GM20431 (cell line): ENCODE data around the gene XCL2.

ENCODE experiments used
- in situ Hi-C: fragments of 300-500 bp; cut with MseI, MboI; formaldehyde crosslinking; loops from one replicate; pipeline ENCODE4 v1.15.0; 2020; ENCODE audit warnings: low sequenced_read_pairs; ENCODE audit not compliant: unreplicated experiment

XCL2 gene

DNA sequence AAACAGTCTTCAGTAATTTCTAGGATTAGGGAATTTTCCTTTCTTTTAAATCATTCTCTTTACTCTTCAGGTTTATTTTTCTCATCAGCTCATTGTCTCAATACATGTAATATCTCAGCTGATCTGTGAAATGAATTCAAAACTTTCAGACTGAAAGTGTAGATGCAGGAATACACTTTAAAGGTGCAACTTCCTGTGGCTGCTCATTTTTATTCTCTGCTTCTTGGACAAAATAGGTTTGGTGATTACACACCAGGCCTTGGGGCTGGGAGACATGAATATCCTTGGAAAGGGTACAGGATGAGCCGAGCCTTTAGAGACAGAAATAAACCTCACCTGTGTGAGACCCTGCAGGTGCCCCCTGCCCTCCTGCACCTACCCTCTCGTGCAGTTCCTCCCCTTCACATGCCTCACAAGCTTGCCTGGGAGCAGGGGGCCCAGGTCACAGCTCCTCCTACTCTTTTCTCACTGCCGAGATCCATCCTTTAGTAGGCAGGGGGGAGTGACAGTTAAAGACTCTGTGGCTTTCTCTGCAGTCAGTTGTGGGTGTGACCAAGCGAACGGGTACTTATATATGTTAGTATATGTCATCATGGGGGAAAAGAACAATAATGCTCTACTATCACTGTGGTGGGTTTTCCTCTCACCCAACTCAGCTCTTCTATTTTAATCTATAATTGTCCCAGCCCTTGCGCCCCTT, 23.6 kb downstream of the XCL2 start:
- in situ Hi-C loops, result no loop called here

DNA sequence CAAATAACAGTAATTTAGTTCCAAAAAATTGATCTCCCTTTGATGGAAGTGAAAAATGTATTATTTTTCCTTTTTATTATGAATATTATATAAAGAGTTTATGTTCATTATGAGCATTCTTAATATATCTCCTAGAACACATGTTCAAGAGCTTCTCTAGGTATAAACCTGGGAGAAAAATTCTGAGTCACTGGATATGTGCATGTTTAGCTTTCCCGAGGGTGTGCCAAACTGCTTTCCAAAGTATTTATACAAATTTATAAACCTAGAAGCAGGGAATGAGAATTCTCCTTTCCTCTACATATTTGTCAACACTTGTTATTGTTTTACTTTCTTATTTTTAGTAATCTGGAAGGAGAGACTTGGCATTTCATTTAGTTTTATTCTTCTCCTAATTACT, 25.0 kb downstream of the XCL2 start:
- in situ Hi-C loops, result no loop called here

GRCh38 chr1:168518201-168518689, 25.6 kb downstream of the XCL2 start:
- in situ Hi-C loops, result no loop called here

DNA sequence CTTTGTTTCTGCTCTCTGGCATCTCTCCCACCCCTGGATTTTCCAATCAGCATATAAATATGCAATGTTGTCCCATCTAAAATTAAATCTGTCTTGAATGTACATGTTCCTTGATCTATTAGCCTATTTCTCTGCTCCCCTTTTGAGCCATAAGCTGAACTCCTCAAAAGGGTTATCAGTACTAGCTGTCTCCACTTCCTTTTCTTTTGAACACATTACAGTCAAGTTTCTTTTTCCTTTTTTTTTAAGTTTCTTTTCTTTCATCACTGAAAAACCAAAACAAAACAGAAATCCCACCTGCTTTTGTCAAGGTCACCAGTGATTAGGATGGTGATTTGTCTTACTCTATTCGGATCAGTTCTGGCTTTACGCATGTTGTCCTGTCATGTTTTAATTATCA, 29.3 kb downstream of the XCL2 start:
- in situ Hi-C loops, result no loop called here

GRCh38 chr1:168513656-168514404, 30.0 kb downstream of the XCL2 start:
- in situ Hi-C loops, result no loop called here

- in situ Hi-C loops, result no loop called here
These were observed 30.8 kb downstream of the XCL2 start for GRCh38 chr1:168512864-168513595.

DNA sequence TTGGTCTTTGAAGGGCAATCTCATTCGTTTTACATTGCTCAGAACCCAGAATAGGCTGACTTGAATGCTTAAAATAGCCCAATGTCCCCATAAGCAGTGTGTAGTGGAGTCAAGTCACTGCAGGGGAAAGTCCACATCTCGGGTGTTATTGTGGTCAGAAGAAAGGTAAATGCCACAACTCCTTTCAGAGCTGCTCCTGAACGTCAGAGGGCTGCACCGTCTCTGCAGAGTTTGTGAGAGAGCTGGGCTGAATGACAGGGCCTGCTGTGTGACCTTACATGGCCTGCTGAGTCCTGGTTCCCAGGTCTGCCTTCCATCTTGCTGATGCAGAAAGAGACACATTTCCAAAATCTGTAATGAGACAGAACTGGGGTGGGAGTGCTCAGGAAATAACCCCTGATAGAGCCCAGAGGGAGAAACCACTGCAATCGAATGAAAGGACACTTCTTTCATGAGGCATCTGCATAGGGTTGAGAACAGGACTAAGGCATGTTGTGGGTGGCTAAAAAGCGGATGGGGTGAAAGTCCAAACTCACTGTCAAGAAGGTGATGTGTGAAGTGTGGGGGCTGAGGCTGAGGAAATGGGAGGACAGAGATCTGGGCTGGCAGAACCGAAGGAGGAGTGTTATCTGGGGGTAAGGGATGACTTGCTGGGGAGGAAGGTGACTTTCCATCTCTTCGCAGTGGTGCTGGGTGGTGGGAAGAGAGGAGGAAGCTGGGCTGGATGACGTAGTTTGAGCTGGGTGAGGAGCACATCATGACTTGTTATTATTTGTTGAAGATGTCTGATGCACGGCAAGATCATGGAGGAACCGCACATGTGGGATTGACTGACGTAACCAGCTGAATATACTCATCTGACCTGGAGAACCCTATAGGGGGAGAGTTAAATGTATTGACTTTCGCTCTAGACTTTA, 33.7 kb downstream of the XCL2 start:
- in situ Hi-C loops, result no loop called here

DNA sequence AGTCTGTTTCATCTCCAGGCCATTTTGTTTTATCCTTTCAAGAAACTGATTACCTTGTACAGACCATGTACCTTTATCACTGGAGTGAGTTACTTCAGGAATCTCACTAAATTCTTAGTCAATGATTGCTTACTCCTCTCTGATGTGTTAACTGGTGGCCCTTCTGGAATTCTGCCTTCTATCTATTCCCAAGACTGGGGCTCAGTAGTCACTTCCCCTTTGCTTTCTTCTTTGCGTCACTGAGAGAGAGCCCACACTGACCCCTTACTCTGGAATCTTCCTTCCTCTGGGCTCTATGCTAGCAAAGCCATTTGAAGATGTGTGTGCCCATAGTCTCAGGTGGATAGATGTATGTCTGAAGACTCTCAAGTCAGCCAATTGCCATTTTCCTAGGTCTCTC, 34.6 kb downstream of the XCL2 start:
- in situ Hi-C loops, result no loop called here

DNA sequence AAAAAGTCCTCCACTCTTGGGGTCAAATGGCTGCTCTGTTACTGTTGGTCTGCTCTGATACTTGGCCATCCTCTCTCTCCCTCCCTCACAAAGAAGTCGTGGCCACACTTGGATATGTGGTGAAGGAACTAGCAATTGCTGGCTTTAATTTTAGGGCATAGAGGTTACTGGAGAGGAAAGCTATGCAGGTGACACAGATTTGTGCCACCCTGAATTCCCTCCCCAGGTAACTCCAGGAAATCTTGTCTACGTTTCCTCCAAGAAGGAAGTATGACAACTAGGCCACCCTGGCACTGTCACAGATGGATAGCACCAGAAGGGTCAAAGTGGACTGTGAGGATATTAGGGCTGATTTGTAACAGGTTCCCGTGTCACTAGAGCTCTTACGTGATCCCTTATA, 36.0 kb downstream of the XCL2 start:
- in situ Hi-C loops, result no loop called here

- in situ Hi-C loops, result no loop called here
These were observed 36.6 kb downstream of the XCL2 start for GRCh38 chr1:168507231-168507630.

- in situ Hi-C loops, result no loop called here
These were observed 37.5 kb downstream of the XCL2 start for GRCh38 chr1:168506204-168506819.

DNA sequence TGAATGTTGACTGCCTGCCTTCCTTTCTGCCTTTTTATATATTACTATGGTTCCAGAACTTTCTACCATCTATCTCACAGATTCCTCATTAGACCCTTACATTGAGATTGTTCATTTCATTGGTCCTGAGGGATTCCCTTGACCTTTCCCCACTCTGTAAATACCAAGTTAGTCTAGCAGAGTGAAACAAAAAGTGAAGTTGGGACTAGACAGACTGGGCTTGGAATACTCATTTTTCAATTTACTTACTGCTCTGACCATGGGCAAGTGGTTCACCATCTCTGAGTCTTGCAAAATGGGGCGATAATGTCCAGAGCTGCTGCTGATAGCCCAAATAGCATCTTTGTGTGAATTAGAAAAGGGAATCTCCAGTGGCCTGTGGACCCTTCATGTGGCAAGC, 38.8 kb downstream of the XCL2 start:
- in situ Hi-C loops, result no loop called here

DNA sequence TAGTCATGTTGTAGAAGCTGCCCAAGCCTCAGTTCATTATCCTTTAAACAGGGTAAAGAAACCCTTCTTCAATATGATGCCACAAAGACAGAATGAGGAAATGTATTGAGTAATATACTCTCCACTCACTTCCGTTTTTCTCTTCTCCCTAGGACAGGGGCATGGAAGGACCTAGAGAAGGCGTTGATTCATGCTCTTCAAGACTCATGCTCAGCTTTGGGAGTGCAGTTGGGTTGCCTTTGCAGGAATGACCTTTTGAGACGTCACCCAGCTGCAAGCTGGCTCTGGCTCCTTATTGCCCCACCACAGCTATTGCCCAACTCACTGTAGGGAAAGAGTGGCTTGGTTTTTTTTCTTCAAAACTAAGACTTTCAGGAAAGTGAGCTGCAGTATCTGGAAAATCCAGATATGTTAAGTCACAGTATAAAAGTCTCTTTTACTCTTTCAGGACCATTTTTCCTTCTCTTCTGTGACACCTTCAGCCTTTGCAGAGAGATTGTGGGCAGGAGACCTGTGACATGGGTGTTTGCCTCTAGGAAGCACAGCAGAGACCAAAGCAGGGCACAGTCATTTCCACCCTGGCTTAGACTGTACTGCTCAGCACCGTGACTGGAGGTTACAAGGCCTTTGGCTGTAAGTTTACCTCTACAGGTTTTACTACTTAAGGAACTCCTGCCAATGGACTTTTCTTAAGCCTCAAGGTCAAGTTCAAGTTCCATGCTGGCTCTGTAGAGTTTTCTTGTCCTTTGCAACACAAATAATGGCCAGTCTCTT, 39.5 kb downstream of the XCL2 start:
- in situ Hi-C loops, result no loop called here

DNA sequence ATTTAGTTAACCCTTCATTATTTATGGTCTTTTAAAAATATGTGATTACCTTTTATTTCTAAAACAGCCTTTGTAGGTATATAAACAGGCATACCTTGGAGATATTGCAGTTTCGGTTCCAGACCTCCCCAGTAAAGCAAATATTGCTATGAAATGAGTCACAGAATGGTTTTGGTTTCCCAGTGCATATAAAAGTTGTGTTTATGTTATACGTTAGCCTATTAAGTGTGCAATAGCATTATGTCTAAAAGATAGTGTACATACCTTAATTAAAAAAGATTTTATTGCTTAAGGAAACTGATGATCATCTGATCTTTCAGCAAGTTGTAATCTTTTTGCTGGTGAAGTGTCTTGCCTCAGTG, 44.1 kb downstream of the XCL2 start:
- in situ Hi-C loops, result no loop called here

DNA sequence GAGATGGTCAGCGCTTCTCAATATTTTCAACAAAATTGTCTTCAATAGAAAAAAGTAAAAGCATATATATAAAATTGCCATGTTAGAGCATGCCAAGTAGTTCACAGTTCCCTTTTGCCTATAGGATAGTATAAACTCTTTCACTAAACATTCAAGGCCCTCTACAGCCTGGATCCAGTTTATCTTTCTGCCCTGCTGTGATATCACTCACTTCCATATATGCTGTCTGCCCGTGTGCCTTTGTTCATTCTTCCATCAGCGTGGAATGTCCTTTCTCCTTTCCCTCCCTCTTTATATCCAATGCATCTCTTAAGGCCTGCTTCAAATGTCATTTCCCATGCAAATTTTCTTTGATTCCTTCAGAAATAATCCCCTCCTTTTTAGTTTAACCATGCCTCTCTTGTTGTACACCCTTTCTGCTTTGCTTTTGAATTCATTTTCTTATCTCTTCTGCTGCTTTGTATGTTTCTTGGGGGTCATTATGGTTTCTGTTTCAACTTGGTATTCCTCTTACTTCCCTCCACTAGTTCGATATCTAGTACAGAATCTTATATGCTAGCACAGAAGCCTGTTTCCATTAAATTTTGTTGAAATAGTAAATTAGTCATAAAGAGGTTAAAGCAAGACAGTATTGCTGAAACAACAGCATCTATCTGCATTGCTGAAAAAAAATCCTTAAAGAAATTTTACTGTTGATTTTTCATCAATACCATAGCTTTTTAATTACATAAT, 44.7 kb downstream of the XCL2 start:
- in situ Hi-C loops, result no loop called here

DNA sequence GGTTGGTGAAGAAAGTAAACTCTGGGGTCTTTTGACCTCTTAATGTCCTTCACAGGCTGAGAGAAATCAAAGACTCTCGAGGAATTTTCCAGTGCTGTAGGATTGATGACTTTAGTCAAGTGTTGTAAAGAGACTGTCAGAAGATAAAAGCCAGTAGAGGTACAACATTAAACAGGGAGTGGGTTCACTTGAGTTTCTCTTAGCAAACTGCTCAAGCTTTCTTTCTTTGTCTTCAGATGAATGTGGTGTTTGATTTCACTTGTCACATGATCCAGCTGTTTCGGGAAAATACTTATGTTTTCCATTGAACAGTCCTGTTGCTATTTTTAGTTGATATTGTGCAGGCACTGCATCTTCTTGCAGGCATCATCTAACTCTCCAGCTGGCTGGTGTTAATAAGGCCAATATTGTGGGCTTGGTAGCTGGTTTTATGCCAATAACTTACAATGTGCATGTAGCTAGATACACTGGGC, 45.6 kb downstream of the XCL2 start:
- in situ Hi-C loops, result no loop called here

DNA sequence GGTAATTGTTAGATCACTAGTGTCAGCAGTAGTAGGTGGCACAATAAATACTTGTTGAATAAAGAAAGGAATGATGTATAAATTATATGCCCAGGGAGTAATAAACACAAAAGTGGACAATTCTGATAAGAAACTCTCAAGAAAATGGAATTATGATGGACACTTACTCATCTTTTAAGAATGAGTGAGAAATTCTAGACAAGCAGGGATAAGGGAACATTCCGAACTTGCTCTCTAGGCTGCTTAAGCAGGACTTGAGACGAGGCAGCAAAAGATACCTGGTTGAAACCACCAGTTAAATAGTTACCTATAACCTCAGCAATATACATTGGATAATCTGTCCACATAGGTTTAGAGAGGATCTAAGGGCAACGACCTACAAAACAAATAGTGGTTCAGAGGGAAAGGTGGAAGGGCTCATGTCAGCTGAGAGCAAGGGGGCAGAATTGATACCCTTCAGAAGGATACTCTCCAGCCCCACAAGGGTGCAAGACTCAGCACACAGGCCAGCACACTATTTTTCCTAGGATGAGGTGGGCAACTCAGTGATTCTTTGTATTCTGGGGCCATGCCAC, 46.3 kb downstream of the XCL2 start:
- in situ Hi-C loops, result no loop called here
